Suppressor macrophage treated with lipopolysaccharide for 4 hours (primary cell): ENCODE data around the gene LRRC36.
A peak's percentile ranks its signal among the peaks of the same experiment; 100 is the strongest.

Experiments used
- DNase-seq: peaks from one replicate; pipeline ENCODE4 v3.0.0-alpha.2; 2020

The LRRC36 gene

DNA sequence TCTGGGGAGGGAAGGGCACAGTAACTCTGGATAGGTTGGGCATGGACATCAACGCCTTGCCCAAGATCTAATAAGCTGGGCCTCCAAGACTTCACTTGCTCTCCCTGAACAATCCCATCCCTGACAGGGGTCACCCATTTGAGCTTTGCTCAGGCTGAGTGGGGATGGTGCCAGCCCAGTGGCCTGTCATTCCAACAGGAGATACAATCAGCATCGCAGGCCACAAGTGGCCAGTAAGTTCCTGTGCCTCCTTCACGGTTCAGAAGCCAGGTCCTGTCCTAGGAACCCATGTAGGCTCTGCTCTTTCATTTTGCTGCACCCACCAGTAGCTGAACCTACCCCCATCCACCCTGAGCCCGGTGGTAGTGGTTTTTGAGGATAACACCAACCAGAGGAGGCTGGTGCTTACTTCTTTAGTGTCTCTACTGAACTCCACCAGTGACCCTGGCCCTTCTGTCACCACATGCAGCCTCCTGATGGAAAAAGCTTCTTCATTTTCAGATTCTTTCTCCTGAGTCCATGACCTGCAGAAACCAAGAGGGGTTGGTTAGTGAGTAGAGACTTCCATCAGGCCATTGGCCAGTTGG lies 32.4 kb upstream of the LRRC36 start:
- no peak for DNase-seq

DNA sequence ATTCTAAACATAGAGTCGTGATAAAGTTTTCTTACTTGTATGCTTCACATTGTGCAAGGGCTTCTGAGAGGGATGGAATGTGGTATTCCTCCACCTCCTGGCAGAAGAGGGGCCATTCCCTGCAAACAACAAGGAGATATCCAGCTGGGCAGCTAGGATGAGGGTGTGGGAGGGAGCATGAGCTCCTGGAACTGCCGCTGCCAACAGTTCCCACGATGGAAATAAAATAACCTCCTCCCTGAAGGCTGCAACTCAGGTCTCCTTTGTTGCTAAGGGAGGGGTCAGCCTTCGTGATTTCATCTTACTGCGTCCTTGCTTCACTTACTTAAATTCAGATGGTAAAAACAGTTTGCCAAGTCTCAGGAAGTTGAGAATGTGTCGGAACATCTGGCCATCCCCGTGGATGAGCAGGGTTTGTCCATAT lies 31.7 kb upstream of the LRRC36 start:
- no peak for DNase-seq

DNA sequence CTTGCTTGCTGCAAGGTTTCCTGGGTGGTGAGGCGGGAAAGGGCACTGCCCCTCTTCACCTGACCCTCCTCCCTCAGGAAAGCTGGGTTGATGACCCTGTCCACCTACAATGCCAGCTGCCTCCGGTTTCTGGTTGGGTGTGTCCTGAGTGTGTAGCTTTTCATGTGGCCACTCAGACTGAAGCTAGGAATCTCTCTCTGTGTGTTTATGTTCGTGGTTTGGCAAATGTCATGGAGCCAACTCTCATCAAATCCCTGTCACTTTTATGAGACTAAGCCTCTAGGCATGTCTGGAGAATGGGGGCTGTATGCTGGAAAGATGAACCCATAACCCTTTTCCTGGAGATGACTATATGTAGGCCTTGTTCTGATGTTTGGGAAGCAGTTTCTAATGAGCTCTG lies 30.2 kb upstream of the LRRC36 start:
- DNase-seq: no peak

DNA sequence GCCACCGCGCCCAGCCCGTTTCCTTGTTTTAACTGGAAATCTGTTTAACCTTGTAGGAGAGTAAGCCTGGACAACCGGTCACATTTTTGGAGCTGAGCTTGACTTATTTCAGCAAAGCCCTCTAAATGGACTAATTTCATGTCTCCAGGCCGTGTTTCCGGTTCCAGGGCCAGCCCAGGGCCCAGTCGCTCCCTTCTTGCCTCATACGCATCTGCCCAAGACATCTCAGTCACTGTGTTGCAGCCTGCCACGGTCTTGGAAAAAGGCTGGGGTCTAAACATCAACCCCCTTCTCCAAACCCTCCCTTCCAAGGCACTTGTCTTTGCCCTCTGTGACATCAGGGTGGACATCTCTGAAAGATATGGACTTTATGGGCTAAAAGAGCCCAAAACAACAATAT lies 28.3 kb upstream of the LRRC36 start:
- no peak for DNase-seq

DNA sequence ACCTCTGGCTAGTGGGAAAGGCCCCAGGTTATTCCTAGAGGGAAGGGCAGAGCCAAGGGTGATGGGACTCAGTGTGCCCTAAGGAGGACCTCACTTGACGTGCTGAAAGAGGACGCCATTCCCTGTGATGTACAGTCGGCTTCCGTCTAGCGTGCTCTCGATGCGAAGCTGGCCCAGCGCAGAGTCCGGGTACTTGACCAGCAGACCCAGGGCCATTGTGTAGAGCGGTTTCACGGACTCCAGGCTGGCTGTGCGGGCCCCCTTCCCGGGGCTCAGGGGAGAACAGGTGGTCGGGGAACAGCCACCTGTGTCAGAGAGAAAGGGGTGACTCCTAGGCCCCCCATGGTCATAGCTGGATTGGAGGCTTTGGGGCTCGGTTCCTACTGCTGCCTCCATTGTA lies 27.3 kb upstream of the LRRC36 start:
- no peak for DNase-seq

DNA sequence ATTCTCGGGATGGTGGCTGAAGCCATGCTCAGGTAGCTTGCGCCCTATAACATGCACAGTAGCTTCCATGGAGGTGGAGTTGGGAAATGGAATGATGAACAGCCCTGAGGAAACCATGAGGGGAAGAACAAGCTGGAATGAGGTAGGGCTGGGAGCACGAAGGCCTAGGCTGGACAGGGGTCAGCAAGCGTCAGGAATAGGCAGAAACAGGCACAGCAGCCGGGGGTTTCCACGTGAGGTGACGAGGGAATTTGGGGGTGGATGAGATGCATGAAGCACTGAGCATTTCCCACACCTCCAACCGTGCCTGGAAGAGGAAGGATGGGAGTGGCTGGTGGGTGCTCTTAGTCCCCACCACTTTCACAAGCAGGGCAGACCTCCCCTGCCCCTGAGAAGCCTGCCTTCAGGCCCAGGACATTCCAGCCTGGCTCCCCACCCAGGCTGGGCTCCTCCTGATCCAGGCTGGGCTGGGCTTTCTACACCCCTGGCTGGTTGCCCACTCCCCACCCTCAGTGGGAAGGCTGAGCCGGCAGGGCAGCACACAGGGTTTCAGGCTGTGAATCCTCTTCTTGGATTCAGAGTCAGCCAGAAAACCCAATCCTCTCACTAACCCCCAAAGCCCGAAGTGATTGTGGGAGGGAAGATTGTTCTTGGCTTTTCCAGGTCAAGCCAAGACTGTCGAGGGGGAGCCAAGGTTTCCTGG lies 25.4 kb upstream of the LRRC36 start:
- no peak for DNase-seq

DNA sequence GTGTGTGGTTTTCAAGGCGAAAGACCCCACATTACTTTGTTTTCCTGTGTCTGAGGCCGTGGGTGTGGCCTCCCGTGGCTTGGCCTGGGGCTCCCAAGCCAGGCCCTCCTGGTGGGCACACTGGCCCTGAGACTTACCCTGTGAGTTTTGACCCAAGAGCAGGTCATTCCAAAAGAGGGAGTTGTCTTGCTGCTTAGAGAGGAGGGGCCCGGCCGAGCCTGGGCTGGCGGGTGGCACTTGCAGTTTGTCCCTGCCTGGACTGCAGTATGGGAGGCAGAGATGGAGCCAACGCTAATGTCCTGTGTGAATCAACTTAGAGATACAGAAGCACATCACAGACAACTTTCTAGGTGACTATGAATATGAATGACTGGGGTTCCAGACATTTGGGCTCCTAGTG lies 24.5 kb upstream of the LRRC36 start:
- no peak for DNase-seq

DNA sequence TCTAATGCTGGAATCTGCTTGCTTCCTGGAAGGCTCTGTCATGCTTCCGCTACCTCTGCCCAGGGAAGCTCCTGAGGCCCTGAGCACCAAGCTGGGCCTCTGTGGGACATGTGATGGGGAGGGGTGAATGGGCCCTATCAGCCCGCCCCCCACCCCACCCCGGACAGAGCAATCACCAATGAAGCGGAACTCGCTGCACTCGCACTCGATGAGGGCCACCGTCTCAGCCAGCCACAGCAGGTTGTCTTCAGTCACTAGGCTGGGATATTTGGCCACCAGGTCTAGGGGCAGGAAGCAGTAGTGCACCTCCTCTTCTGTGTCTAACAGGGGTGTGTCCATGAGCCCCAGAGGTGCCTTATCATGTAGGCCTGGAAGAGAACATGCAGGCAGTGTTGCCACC lies 23.6 kb upstream of the LRRC36 start:
- no peak for DNase-seq

DNA sequence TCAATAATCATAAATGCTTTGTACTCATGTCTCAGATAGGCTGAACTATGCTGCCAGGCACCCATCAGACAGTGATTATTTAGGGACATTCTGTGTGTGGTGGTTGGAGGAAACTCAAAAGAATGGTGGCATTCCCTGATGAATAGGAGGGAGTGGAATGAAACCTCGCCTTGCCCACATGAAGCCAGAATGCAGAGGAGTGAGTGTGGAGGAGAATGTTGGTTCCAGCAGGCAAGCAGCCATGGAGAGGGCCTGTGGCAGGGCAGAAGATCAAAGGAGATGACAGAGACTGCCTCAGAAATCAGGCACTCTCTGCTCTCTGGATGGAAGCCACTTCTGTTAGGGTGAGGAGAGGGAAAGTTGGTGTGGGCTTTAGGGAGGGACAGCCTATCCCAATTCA lies 22.6 kb upstream of the LRRC36 start:
- DNase-seq: no peak

DNA sequence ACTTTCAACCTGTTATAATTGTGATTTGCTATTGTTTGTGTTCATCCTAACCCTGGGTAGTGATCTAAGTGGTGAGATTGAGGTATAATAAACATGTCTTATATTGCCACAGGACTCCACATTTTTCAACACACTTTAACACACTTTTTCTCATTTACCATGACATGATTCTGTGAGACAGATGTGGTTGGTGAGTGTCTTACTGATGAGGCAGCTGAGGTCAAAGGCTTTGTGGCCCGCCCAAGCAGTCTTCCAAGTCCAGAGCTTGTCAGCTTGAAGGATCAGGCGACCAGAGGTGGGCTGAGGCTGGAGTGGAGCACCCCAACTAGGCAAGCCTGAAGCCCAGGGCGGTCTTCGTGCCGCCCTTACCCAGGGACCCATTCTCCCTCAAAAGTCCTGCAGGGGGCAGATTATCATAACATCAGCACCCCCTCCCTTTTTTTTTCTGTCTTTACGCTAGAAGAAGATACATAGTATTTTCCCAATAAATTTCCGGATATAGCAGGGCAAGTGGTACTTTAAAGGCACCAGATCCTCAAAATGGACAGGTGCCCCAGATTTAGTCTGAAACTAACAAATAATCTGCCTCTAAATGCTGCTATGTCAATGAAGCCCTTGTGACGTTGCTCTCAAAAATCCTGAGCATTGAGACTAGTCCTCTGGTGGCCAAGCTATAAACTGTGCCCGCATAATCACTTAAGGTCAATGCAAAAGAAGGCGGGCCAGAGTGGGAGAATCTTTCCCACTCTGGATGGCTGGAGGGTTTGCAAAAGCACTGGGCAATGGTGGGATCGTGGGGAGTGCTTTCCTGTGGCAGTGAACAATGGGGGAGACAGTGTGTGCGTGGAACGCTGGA lies 21.2 kb upstream of the LRRC36 start:
- DNase-seq: no peak

DNA sequence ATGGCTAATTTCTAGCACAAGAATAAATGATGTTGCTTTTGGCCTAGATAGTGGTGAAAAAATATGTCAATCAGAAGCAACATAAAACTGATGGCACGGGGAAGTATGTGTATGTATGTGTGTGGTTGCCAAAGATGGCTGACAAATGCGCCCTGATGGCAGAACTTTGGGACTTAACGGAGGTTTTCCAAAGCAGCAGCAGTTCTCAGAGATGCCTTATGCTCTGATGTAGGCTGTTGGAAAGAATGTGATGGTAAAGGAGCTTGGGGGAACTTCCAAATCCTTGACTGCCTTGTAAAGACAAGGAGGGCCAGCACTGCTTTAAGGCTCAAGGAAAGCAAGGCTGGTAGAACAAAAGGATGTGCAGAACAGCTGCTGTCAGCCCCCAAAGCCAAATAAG lies 16.1 kb upstream of the LRRC36 start:
- no peak for DNase-seq

DNA sequence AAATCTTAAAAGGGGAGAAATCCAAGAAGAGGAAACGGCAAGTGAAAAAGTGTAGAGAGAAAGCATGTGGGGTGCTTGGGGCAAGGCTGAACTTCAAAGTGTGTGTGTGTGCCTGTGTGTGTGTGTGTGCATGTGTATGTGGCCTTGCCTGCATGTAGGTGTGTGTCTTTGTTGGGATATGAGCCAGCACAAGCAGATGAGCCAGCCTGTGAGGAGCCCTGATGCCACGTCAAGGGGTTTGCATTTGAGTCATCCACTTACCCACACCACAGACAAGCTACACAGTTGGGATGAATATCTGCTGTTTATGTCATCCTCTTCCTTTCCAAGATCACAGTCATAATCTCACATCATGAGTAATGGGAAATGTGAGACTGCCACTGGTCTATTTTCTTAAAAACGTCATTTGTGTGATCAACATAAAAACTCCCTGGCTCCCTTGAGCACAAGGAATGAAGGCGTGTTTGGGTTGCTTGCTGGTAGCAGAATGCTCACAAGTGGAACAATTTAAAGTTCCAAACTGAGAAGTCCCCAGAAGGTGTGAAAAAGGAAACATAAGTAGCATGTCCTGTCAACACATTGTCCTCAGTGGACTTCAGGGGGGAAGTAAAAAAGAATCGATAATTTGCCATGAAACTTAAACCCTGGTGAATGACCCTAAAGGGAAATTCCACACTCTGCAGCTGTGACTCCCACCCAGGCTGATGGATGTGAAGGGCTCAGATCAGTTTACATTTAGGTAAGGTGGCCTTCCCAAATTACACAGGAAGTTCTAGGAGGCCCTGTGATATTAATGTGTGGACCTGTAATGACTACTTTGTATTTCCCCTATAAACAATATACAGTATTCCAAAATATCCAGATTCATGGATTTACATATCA lies 14.8 kb upstream of the LRRC36 start:
- DNase-seq: peak; percentile 86

DNA sequence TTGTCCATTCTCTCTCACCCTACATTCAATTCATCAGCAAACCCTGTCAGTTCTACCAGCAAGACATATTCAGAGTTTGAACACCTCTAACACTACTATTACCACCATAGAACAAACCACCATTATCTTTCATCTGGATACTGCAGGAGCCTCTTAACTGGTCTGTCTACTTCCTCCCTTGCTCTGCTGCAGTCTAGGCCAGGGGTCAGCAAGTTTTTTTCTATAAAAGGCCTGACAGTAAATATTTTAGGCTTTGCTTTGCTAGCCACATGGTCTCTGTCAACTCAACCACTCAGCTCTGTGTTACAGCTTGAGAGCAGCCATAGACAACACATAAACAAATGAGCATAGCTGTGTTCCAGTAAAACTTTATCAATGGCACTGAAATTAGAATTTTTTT lies 13.9 kb upstream of the LRRC36 start:
- no peak for DNase-seq

DNA sequence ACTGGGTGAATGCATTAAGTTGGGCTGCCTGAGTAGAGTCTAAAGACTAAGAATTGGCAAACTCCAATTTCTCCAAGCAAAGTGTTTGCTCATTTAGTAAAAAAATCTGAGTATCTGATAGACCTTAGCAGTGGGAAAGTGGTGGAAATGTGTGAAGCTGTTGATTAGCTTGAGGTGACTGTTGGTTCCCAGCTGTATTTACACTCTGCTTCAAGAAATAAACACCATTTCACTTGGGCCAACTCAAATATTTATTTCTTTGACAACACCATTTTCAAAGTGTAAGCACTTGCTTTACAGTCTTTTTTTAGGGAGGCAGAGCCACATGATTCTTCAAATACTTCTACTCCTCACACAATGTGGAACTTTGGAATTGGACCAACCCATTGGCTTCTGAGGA lies 8.8 kb upstream of the LRRC36 start:
- DNase-seq: no peak

DNA sequence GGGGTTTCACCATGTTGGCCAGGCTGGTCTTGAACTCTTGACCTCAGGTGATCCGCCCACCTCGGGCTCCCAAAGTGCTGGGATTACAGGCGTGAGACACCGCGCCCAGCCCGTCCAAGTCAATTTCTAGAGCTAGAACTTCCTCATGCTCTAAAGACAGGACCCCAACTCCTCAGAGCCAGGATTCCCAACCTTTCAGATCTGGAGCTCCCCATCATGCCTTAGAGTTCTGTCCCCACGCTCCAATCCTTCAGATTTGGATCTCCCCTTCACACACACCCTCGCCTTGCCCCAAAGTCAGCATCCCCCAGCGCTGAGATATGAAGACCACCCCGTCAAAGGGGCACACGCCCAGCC lies 522 bp upstream of the LRRC36 start:
- DNase-seq: no peak

DNA sequence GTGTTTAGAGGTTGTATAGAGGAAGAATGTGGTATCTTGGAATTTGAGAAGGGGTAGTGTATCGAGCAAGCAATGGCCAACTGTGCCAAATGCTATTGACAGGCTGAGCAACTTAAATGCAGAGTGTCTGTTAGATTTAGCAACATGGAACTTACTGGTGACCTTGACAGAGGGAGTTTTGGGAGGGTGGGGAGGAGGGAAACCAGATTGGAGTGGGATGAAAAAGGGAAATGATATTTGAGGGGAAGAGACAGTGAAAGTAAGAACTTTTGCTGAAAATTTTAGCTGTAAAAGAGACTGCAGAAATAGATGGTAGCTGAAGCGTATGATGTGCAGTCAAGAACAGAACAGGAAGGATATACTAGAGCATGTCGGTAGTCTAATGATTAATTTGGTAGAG lies 1.1 kb downstream of the LRRC36 start:
- DNase-seq: peak; percentile 58

DNA sequence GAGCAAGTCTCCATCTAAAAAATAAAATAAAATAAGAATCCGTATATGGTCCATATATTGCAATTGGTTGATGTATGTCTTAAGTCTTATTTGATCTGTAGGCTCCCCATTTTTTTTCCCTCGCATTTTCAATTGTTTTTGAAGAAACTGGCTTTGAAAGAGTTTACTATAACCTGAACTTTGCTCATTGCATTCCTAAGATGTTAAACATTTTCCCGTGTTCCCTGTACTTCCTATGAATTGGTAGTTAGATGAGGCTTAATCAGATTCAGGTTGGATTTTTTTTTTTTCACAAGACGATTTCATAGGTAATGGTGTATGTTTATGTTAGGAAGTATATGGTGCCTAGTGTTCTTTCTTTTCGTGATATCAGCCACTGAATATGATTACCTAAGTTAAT lies 3.3 kb downstream of the LRRC36 start:
- no peak for DNase-seq

DNA sequence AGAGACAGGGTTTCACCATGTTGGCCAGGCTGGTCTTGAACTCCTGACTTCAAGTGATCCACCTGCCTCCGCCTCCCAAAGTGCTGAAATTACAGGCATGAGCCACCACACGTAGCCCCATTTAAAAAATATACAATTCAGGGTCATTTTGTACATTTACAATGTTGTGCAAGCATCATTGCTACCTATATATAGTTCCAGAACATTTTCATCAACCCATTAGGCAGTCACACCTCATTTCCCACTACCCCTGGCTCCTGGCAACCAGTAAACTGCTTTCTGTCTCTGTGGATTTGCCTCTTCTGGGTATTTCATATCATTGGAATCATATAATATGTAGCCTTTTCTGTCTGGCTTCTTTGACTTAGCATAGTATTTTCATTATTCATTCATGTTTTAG lies 6.7 kb downstream of the LRRC36 start:
- DNase-seq: no peak

DNA sequence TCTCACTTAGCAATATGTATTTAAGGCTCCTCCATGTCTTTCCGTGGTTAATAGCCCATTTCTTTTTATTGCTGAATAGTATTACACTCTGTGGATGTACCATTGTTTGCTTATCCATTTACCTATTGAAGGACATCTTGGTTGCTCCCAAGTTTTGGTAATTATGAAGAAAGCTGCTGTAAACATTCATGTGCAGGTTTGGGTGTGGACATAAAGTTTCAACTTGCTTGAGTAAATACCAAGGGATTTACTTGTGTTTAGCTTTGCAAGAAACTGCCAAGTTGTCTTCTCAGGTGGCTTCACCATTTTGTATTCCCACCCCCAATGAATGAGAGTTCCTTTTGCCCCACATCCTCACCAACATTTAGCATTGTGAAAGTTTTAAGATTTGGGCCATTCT lies 9.5 kb downstream of the LRRC36 start:
- DNase-seq: no peak

DNA sequence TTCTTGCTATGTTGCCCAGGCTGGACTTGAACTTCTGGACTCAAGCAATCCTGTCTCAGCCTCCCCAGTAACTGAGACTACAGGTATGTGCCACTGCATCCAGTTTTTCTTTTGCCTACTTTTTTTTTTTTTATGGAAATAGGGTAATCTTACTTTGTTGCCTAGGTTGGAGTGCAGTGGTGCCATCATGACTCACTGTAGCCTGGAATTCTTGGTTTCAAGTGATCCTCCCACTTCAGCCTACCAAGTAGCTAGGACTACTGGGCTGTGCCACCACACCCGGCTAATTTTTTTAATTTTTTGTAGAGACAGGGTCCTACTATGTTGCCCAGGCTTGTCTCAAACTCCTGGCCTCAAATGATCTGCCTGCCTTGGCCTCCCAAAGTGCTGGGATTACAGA lies 10.0 kb downstream of the LRRC36 start:
- DNase-seq: no peak

DNA sequence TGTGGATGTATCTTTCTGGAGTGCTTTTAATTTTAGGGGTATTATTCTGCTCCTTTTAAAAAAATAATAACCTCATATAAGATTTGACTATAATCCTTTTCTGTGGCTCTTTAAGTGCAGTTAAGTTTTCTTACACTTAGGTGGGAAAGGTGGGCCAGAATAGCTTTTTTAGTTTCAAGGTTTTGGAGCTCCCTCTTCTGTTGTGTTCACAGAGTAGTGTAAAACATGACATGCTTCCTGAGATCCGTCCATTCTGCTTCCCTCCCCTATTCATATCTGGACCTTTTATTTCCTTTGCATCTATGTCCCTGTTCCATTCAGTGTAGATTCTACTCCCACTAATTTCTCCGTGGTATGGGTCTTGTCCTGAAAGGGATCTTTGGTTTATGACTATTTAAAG lies 12.8 kb downstream of the LRRC36 start:
- no peak for DNase-seq

DNA sequence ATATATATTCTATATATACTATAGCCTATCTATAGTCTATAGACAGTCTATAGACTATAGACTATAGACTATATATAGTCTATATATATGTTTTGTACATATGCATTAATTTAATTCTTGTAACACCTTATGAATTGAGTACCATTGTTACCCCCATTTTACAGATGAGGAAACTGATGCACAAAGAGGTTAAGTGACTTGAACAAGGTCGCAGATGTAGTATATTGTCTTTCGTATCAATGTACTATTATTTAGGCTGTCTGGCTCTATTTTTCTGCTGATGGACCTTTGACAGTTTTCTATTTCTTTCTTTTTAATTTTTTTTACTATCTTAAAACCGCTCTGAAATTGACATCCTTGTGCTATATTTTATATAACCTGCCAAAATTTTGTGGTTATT lies 14.6 kb downstream of the LRRC36 start:
- no peak for DNase-seq

DNA sequence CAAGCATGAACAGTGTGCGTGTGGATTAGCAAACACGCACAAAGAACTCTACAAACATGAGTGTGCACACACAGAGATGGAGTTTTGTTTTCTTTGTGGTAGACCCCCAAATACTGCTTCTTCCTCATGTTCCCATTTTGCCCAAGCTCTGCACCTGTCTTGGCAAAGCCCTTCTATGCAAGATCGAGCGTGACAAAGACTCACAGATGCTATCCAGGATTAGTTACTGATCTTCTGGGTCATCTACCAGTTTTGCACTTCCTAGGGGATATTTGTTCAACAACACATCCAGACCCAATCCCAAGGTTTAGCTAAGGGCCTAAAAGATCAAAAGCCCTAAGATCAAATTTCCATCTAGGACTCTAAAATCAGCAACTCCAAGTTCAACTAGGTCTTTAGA lies 16.0 kb downstream of the LRRC36 start:
- no peak for DNase-seq
